A549 (cell line): Measurements from ENCODE around the gene SYNPO2. TPM values are rescaled to one million over a fixed set of nuclear protein-coding genes. Genes with fewer than 3 reads are reported as not detected.
"Not testable (repeated sequence)": the region's sequence is repeated elsewhere in the genome, so short reads cannot be mapped to it uniquely, and the experiment has no call there.

Source experiments
- ATAC-seq, 2 experiments: fragments of 200-7000 bp in 1 of 2; fragments of >200 bp in 1 of 2; cut with Nextera tagmentation in 1 of 2; cut with Tn5 transposase in 1 of 2; 3 replicates each; pipeline versions ENCODE4 v1.8.0 to v1.9.1; 2018 to 2020; ENCODE audit warnings: mild to moderate bottlenecking in 1 of 2, moderate library complexity in 1 of 2
- CTCF ChIA-PET: fragments of 300-600 bp; sonication (Branson Sonifier 250); formaldehyde crosslinking; extraction: SDS; loops from one replicate; lab custom pipeline; 2021; ENCODE audit warnings: antibody characterized with exemption, inconsistent platforms; lab: Yijun Ruan, JAX
- POLR2A ChIA-PET: fragments of 350-600 bp; formaldehyde crosslinking; extraction: SDS; loops from one replicate; lab custom pipeline; 2021; ENCODE audit warnings: antibody characterized with exemption, inconsistent platforms; lab: Yijun Ruan, JAX
- DNase-seq, 2 experiments: peaks; one replicate each; pipeline versions ENCODE4 v3.0.0 to v3.0.0-alpha.2; 2011 to 2016; ENCODE audit warnings: low read depth in 1 of 2, low spot score in 1 of 2
- FAIRE-seq: peaks from 2 replicates; lab custom pipeline; 2011; peaks lifted over from hg19 to GRCh38; lab: Jason Lieb, UNC
- H3K27ac ChIP-seq, 2 experiments: fragments of >200 bp; sonication (Bioruptor Twin); formaldehyde crosslinking; 3 replicates each; pipeline ENCODE4 v1.5.1; 2016 to 2017
- H3K4me1 ChIP-seq: fragments of >200 bp; sonication (Bioruptor Twin); formaldehyde crosslinking; 3 replicates; pipeline ENCODE4 v1.6.1; 2016
- H3K4me2 ChIP-seq: fragments of >200 bp; sonication (Bioruptor Twin); formaldehyde crosslinking; 3 replicates; pipeline ENCODE4 v1.6.1; 2016
- H3K4me3 ChIP-seq: fragments of >200 bp; sonication (Bioruptor Twin); formaldehyde crosslinking; 3 replicates; pipeline ENCODE4 v1.5.1; 2016
- H3K9me3 ChIP-seq: fragments of >200 bp; sonication (Bioruptor Twin); formaldehyde crosslinking; 3 replicates; pipeline ENCODE4 v1.6.1; 2016
- BHLHE40 ChIP-seq: IDR thresholded peaks from 2 replicates; pipeline ENCODE4 v1.6.1; 2012; ENCODE audit warnings: low read depth, low read length, inconsistent platforms
- E2F6 ChIP-seq: IDR thresholded peaks from 2 replicates; pipeline ENCODE4 v1.6.1; 2012; ENCODE audit warnings: low read depth, borderline replicate concordance
- EHF ChIP-seq: fragments of 250-450 bp; sonication (Bioruptor Pico); IDR thresholded peaks from 2 replicates; pipeline ENCODE4 v1.5.0; 2020; ENCODE audit warnings: mild to moderate bottlenecking
- EHMT2 ChIP-seq: fragments of 200-600 bp; sonication (generic); IDR thresholded peaks from 2 replicates; pipeline ENCODE4 v1.6.1; 2016; ENCODE audit warnings: antibody characterized with exemption, low read depth, mild to moderate bottlenecking, moderate library complexity
- ELK1 ChIP-seq: fragments of 150-350 bp; IDR thresholded peaks from 2 replicates; pipeline ENCODE4 v1.6.1; 2014; ENCODE audit warnings: low read depth, mild to moderate bottlenecking, low read length
- EP300 ChIP-seq, 2 experiments: fragments of >200 bp; sonication (Bioruptor Twin); formaldehyde crosslinking; IDR thresholded peaks; 2 replicates in 1 of 2; 3 replicates in 1 of 2; pipeline ENCODE4 v1.6.1; 2016 to 2017
- FOXS1 ChIP-seq: fragments of 250-450 bp; sonication (Bioruptor Pico); IDR thresholded peaks from 2 replicates; pipeline ENCODE4 v1.5.0; 2020; ENCODE audit warnings: mild to moderate bottlenecking, moderate library complexity
- GATA3 ChIP-seq: IDR thresholded peaks from 2 replicates; pipeline ENCODE4 v1.6.1; 2012; ENCODE audit warnings: borderline replicate concordance
- HDAC2 ChIP-seq: fragments of 200-600 bp; sonication (generic); IDR thresholded peaks from 2 replicates; pipeline ENCODE4 v1.6.1; 2016
- HES2 ChIP-seq: fragments of >200 bp; sonication (Bioruptor Twin); formaldehyde crosslinking; IDR thresholded peaks from 2 replicates; pipeline ENCODE4 v1.6.1; 2016
- HOXA7 ChIP-seq: fragments of 250-450 bp; sonication (Bioruptor Pico); IDR thresholded peaks from 2 replicates; pipeline ENCODE4 v1.5.0; 2020; ENCODE audit warnings: mild to moderate bottlenecking, moderate library complexity
- JUN ChIP-seq, 2 experiments: fragments of >200 bp; sonication (Bioruptor Twin); formaldehyde crosslinking; IDR thresholded peaks; 2 replicates in 1 of 2; 3 replicates in 1 of 2; pipeline ENCODE4 v1.6.1; 2016 to 2017
- MAFK ChIP-seq: fragments of 450-650 bp; IDR thresholded peaks from 2 replicates; pipeline ENCODE4 v1.6.1; 2014; ENCODE audit not compliant: partially characterized antibody
- MYC ChIP-seq: IDR thresholded peaks from 2 replicates; pipeline ENCODE4 v1.6.1; 2012; ENCODE audit warnings: mild to moderate bottlenecking, inconsistent platforms, low read length, improper control_type of control experiment, borderline replicate concordance
- NFE2L2 ChIP-seq: fragments of 150-350 bp; conservative IDR thresholded peaks from 2 replicates; pipeline ENCODE4 v1.6.1; 2014; ENCODE audit warnings: low read length
- NPAS2 ChIP-seq: fragments of 250-450 bp; sonication (Bioruptor Pico); IDR thresholded peaks from 2 replicates; pipeline ENCODE4 v1.8.0; 2022; ENCODE audit warnings: mild to moderate bottlenecking, moderate library complexity, borderline replicate concordance
- NR3C1 ChIP-seq: fragments of >200 bp; sonication (Bioruptor Twin); formaldehyde crosslinking; IDR thresholded peaks from 3 replicates; pipeline ENCODE4 v1.6.1; 2017
- POLR2A ChIP-seq: IDR thresholded peaks from 2 replicates; pipeline ENCODE4 v1.6.1; 2012; ENCODE audit warnings: mild to moderate bottlenecking, low read length
- RAD21 ChIP-seq, 2 experiments: fragments of >200 bp in 1 of 2; sonication (Bioruptor Twin) in 1 of 2; formaldehyde crosslinking in 1 of 2; IDR thresholded peaks in 1 of 2; conservative IDR thresholded peaks in 1 of 2; 2 replicates in 1 of 2; 3 replicates in 1 of 2; pipeline ENCODE4 v1.6.1; 2012 to 2018; ENCODE audit warnings: inconsistent platforms in 1 of 2
- SREBF2 ChIP-seq: fragments of 450-650 bp; IDR thresholded peaks from 2 replicates; pipeline ENCODE4 v1.6.1; 2014; ENCODE audit warnings: mild to moderate bottlenecking, moderate library complexity
- ZC3H11A ChIP-seq: fragments of 450-650 bp; IDR thresholded peaks from 2 replicates; pipeline ENCODE4 v1.6.1; 2014; ENCODE audit warnings: antibody characterized with exemption, mild to moderate bottlenecking
- ZFP36 ChIP-seq: fragments of 450-650 bp; IDR thresholded peaks from 2 replicates; pipeline ENCODE4 v1.6.1; 2014; ENCODE audit warnings: borderline replicate concordance; ENCODE audit not compliant: partially characterized antibody
- ZNF302 ChIP-seq: fragments of 250-450 bp; sonication (Bioruptor Pico); IDR thresholded peaks from 2 replicates; pipeline ENCODE4 v1.9.0; 2021; ENCODE audit warnings: inconsistent platforms, mild to moderate bottlenecking, moderate library complexity
- ZSCAN20 ChIP-seq: fragments of 250-450 bp; sonication (Bioruptor Pico); IDR thresholded peaks from 2 replicates; pipeline ENCODE4 v1.8.0; 2022; ENCODE audit warnings: mild to moderate bottlenecking, moderate library complexity
- WGBS: methylation state at CpG from one replicate; pipeline ENCODE4 v1.1.6; 2017; ENCODE audit errors: missing lambda C conversion rate; 5-methylcytosine and 5-hydroxymethylcytosine counted together
- polyA plus RNA-seq, 4 experiments: library from polyadenylated mRNA; depleted of rRNA in 3 of 4; stranded (reverse); fragments of >200 nt; fragmentation: RNase III in 1 of 4; extraction: RNeasy Plus Mini Kit Qiagen cat#74134 plus additional on column Dnase treatment in 1 of 4; gene quantifications; 2 replicates in 3 of 4; 3 replicates in 1 of 4; pipeline ENCODE4 v1.2.3, GENCODE V29; 2011 to 2017

The SYNPO2 gene
- polyA plus RNA-seq, 2 of the 4 experiments (the other 2 are of a cell fraction): 2.5 to 8.8 TPM

DNA sequence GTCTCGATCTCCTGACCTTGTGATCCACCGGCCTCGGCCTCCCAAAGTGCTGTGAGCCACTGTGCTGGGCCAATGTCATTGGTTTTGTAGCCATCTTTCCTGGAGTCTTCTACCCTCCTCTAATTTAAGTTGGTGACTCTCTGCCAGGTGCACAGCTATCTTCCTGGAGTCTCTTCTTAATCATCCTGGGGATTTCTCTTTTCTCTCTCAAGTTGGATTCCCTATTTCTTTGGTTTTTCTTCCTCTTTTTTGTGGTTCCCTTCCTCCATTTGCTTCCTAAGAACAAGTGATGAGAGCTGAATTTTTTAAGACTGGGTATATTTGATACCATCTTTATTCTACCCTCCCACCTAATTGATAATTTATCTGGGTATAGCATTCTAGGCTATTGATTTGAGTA lies 113.8 kb downstream of the SYNPO2 start:
- WGBS: 65% methylated on average over 3 of the region's 3 CpGs
- DNase-seq (no peak), FAIRE-seq (no peak), ATAC-seq (no peak)
- Histone ChIP-seq H3K4me2 (no peak overlapping the region), H3K4me1 (0 out of 3 replicates have a peak, but pooled peaks cover 3% of the 10 kb centered on the region), H3K27ac (no peak overlapping the region), H3K4me3 (no peak overlapping the region), H3K9me3 (no peaks in the 10 kb centered on the region)
- POLR2A ChIA-PET: no interaction called here
- CTCF ChIA-PET: no interaction called here
- TF ChIP-seq ZSCAN20 (CRISPR knock-in tag) (no peak), MYC (no peak), HOXA7 (no peak), E2F6 (no peak), EHF (no peak), ELK1 (no peak), GATA3 (no peak), NR3C1 (no peak), NPAS2 (no peak), RAD21 (conservative IDR thresholded peaks at IDR 0.05 in 1 of 2, IDR thresholded peaks at IDR 0.05 in 1 of 2) (no peak)
- TF ChIP-seq, all 56 proteins: peak for 0

DNA sequence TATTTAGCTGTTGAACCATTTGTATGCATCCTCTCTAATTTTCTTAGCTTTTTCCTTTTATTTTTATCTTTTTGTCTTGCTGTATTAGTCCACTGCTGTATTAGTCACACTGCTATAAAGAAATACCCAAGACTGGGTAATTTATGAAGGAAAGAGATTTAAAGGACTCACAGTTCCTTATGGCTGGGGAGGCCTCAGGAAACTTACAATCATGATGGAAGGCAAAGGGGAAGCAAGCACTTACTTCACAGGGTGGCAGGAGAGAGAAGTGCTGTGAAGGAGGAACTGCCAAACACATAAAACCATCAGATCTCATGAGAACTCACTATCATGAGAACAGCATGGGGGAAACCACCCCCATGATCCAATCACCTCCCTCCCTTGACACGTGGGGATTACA lies 114.3 kb downstream of the SYNPO2 start:
- H3K9me3 ChIP-seq, CTCF ChIA-PET, POLR2A ChIA-PET, H3K4me1 ChIP-seq, ATAC-seq, FAIRE-seq, H3K27ac ChIP-seq, DNase-seq, H3K4me3 ChIP-seq, H3K4me2 ChIP-seq: not testable (repeated sequence)
- 15% methylated on average over 1 of the region's 1 CpG for WGBS

- no peak for ATAC-seq
- no peaks in the 10 kb centered on the region for H3K4me1 ChIP-seq
- no peaks in the 10 kb centered on the region for H3K9me3 ChIP-seq
- no peak overlapping the region for H3K4me2 ChIP-seq
- H3K27ac ChIP-seq: no peak overlapping the region
- ChIA-PET POLR2A (no interaction called here), CTCF (no interaction called here)
- FAIRE-seq: no peak
- WGBS: 84% methylated on average over 2 of the region's 2 CpGs
- no peak for DNase-seq
- TF ChIP-seq ZFP36 (no peak), ZC3H11A (no peak), FOXS1 (CRISPR knock-in tag) (no peak), JUN (IDR thresholded peaks at IDR 0.05) (no peak), NFE2L2 (no peak), EHMT2 (no peak), MAFK (no peak), EP300 (IDR thresholded peaks at IDR 0.05) (no peak), ZNF302 (no peak), HDAC2 (no peak), GATA3 (no peak), HES2 (no peak), ELK1 (no peak), NPAS2 (no peak), BHLHE40 (no peak), SREBF2 (no peak), POLR2A (no peak)
- H3K4me3 ChIP-seq: no peak overlapping the region
Observed at GRCh38 chr4:119005928-119006460, 117.3 kb downstream of the SYNPO2 start.
